MCF 10A (cell line): ENCODE measurements around the gene ATF7IP. TPM values are rescaled to one million over a fixed set of nuclear protein-coding genes. Genes with fewer than 3 reads are reported as not detected.

Source experiments
- BruUV-seq: library from RNA; stranded (reverse); fragments of 400-500 nt; replicated peaks from 2 replicates; lab custom pipeline; 2021; lab: Mats Ljungman, UMichigan
- CTCF ChIA-PET: fragments of 300-600 bp; sonication (Branson Sonifier 250); formaldehyde crosslinking; extraction: SDS; loops from one replicate; lab custom pipeline; 2021; ENCODE audit warnings: antibody characterized with exemption, inconsistent platforms; lab: Yijun Ruan, JAX
- POLR2A ChIA-PET: fragments of 300-600, 350-650 bp; sonication (Branson Sonifier 250); formaldehyde crosslinking; extraction: SDS; loops from one replicate; lab custom pipeline; 2020; ENCODE audit warnings: antibody characterized with exemption, inconsistent platforms; lab: Yijun Ruan, JAX
- DNase-seq: peaks from one replicate; pipeline ENCODE4 v3.0.0-alpha.2; 2018; ENCODE audit not compliant: unreplicated experiment
- H3K27ac Mint-ChIP-seq: one replicate; pipeline ENCODE4 v1.8.0; 2022; ENCODE audit warnings: mild to moderate bottlenecking, low read depth, mixed read lengths; ENCODE audit not compliant: unreplicated experiment
- H3K27me3 Mint-ChIP-seq: one replicate; pipeline ENCODE4 v1.8.0; 2022; ENCODE audit warnings: mixed read lengths; ENCODE audit not compliant: insufficient read depth, unreplicated experiment
- H3K36me3 Mint-ChIP-seq: one replicate; pipeline ENCODE4 v1.8.0; 2022; ENCODE audit warnings: mild to moderate bottlenecking, moderate library complexity, mixed read lengths; ENCODE audit not compliant: insufficient read depth, unreplicated experiment
- H3K4me1 Mint-ChIP-seq: one replicate; pipeline ENCODE4 v1.8.0; 2022; ENCODE audit warnings: mixed read lengths; ENCODE audit not compliant: insufficient read depth, unreplicated experiment
- H3K4me3 Mint-ChIP-seq: one replicate; pipeline ENCODE4 v1.8.0; 2022; ENCODE audit warnings: mild to moderate bottlenecking, moderate library complexity, mixed read lengths; ENCODE audit not compliant: unreplicated experiment
- H3K9me3 Mint-ChIP-seq: one replicate; pipeline ENCODE4 v1.8.0; 2022; ENCODE audit warnings: mixed read lengths; ENCODE audit not compliant: unreplicated experiment
- CTCF ChIP-seq: fragments of 200-600 bp; IDR thresholded peaks from one replicate; pipeline ENCODE4 v1.8.0; 2022; ENCODE audit warnings: antibody characterized with exemption, mild to moderate bottlenecking; ENCODE audit not compliant: unreplicated experiment
- intact Hi-C: fragments of 100-400 bp; cut with micrococcal nuclease; formaldehyde crosslinking; loops from 2 replicates; pipeline ENCODE4 v1.14.1; 2022
- total RNA-seq: library from RNA; stranded (reverse); gene quantifications from 2 replicates; pipeline ENCODE4 v1.2.3, GENCODE V29; 2022

ATF7IP gene
- total RNA-seq, 1 experiment from 2014 or later, result 29.4 TPM

- no peak for TF ChIP-seq CTCF
- Mint-ChIP-seq H3K4me3 (no peak overlapping the region), H3K27me3 (no peaks in the 10 kb centered on the region), H3K4me1 (peaks cover 6% of the 10 kb centered on the region), H3K36me3 (peaks cover 6% of the 10 kb centered on the region), H3K9me3 (no peaks in the 10 kb centered on the region), H3K27ac (no peak overlapping the region)
- intact Hi-C loops, result no loop called here
- ChIA-PET CTCF (no interaction called here), POLR2A (interaction anchor here (0.5 to 1.3 kb wide), 4 partner anchors 20 to 80 kb away, joined by 3 to 5 read pairs (median 3); partner anchors contain the start of gene ATF7IP)
- BruUV-seq, result no TSS peak
- DNase-seq, result no peak
These were observed 25.0 kb downstream of the ATF7IP start for GRCh38 chr12:14390449-14390848.

- Mint-ChIP-seq H3K4me1 (peaks cover 10% of the 10 kb centered on the region), H3K36me3 (peaks cover 6% of the 10 kb centered on the region), H3K9me3 (no peaks in the 10 kb centered on the region), H3K27ac (peak overlapping the region; percentile 22), H3K4me3 (no peak overlapping the region), H3K27me3 (no peaks in the 10 kb centered on the region)
- POLR2A ChIA-PET, result interaction anchor here (0.5 to 1.3 kb wide), 4 partner anchors 21 to 81 kb away, joined by 3 to 5 read pairs (median 3); partner anchors contain the start of gene ATF7IP
- intact Hi-C loops, result no loop called here
- CTCF ChIA-PET, result no interaction called here
- no peak for DNase-seq
- TF ChIP-seq CTCF, result no peak
- BruUV-seq, result no TSS peak
These were observed 25.5 kb downstream of the ATF7IP start for GRCh38 chr12:14390870-14391530.

- no peaks in the 10 kb centered on the region for H3K27me3 Mint-ChIP-seq
- CTCF ChIA-PET, result interaction anchor here (0.7 to 1.9 kb wide), 3 partner anchors 9 to 376 kb away, joined by 4 to 14 read pairs (median 6); no protein-coding TSS in a partner anchor
- peak overlapping the region; percentile 82 for H3K27ac Mint-ChIP-seq
- peaks cover 18% of the 10 kb centered on the region for H3K4me1 Mint-ChIP-seq
- TF ChIP-seq CTCF, result no peak
- no peak overlapping the region for H3K4me3 Mint-ChIP-seq
- POLR2A ChIA-PET, result interaction anchor here (0.7 to 4.9 kb wide), 12 partner anchors 9 to 380 kb away, joined by 3 to 84 read pairs (median 6); partner anchors contain the start of gene ATF7IP
- H3K9me3 Mint-ChIP-seq, result peaks cover 8% of the 10 kb centered on the region
- peak; percentile 20 for DNase-seq
- intact Hi-C loops, result loop anchor here (1.0 to 2.0 kb wide), 2 partner anchors 8 to 27 kb away; no protein-coding TSS in a partner anchor
- BruUV-seq, result no TSS peak
- H3K36me3 Mint-ChIP-seq, result peaks cover 6% of the 10 kb centered on the region
These were observed 28.3 kb downstream of the ATF7IP start for GRCh38 chr12:14393751-14394150.
